Suprapubic skin (tissue), 4 donors: ENCODE measurements around the gene CNOT11. TPM values are rescaled to one million over a fixed set of nuclear protein-coding genes. Genes with fewer than 3 reads are reported as not detected.
"Not testable (repeated sequence)": the region's sequence is repeated elsewhere in the genome, so short reads cannot be mapped to it uniquely, and the experiment has no call there.

ENCODE experiments used
- DNase-seq, 2 donors: peaks; one replicate each; pipeline ENCODE4 v3.0.0-alpha.2; 2019; ENCODE audit warnings: low spot score in 2 of 2
- H3K27ac ChIP-seq: fragments of 200-600 bp; sonication (generic); one replicate; pipeline ENCODE4 v1.5.1; 2019
- H3K27me3 ChIP-seq: fragments of 200-600 bp; sonication (generic); one replicate; pipeline ENCODE4 v1.5.1; 2019
- H3K36me3 ChIP-seq: fragments of 200-600 bp; sonication (generic); one replicate; pipeline ENCODE4 v1.5.1; 2019
- H3K4me1 ChIP-seq: fragments of 200-600 bp; sonication (generic); one replicate; pipeline ENCODE4 v1.5.1; 2019
- H3K4me3 ChIP-seq: fragments of 200-600 bp; sonication (generic); one replicate; pipeline ENCODE4 v1.5.1; 2019; ENCODE audit warnings: mild to moderate bottlenecking
- H3K9me3 ChIP-seq: fragments of 200-600 bp; sonication (generic); one replicate; pipeline ENCODE4 v1.5.1; 2019
- CTCF ChIP-seq, 2 donors: fragments of 200-600 bp in 1 of 2; fragments of 450-650 bp in 1 of 2; sonication (generic) in 1 of 2; IDR thresholded peaks; one replicate each; pipeline ENCODE4 v1.5.1; 2016 to 2019; ENCODE audit warnings: antibody characterized with exemption in 2 of 2, mild to moderate bottlenecking in 1 of 2, moderate library complexity in 1 of 2
- EP300 ChIP-seq: sonication (generic); formaldehyde crosslinking; IDR thresholded peaks from one replicate; pipeline ENCODE4 v1.6.1; 2017; ENCODE audit warnings: antibody characterized with exemption
- POLR2A ChIP-seq, 2 donors: fragments of 450-650 bp; IDR thresholded peaks; one replicate each; pipeline ENCODE4 v1.6.1; 2017; ENCODE audit warnings: antibody characterized with exemption in 2 of 2, mild to moderate bottlenecking in 2 of 2, moderate library complexity in 2 of 2
- POLR2AphosphoS5 ChIP-seq, 3 donors: sonication (generic); formaldehyde crosslinking; IDR thresholded peaks; one replicate each; pipeline ENCODE4 v1.6.1; 2017; ENCODE audit warnings: antibody characterized with exemption in 3 of 3
- WGBS: methylation state at CpG from one replicate; pipeline ENCODE4 v1.1.5; 2018; 5-methylcytosine and 5-hydroxymethylcytosine counted together
- total RNA-seq, 4 donors: library from RNA; depleted of rRNA; stranded (reverse); fragments of >200 nt; gene quantifications; one replicate each; pipeline ENCODE4 v1.1.0, GENCODE V29; 2016

Gene CNOT11
- total RNA-seq, 4 donors from 2014 or later = 24.9 to 32.7 (median 28.6) TPM

GRCh38 chr2:101231937-101232730, 20.6 kb upstream of the CNOT11 start:
- no peak overlapping the region for H3K4me3 ChIP-seq
- WGBS = 89% methylated on average over 6 of the region's 6 CpGs

GRCh38 chr2:101232770-101233169, 19.9 kb upstream of the CNOT11 start:
- no peaks in the 10 kb centered on the region for H3K4me1 ChIP-seq
- no peaks in the 10 kb centered on the region for H3K27me3 ChIP-seq
- no peak overlapping the region for H3K4me3 ChIP-seq
- TF ChIP-seq POLR2A (IDR thresholded peaks at IDR 0.05) (no peak), CTCF (IDR thresholded peaks at IDR 0.05) (no peak), POLR2AphosphoS5 (IDR thresholded peaks at IDR 0.05) (no peak), EP300 (no peak)
- H3K9me3 ChIP-seq = no peaks in the 10 kb centered on the region
- H3K27ac ChIP-seq = no peak overlapping the region
- DNase-seq = no peak
- WGBS = 96% methylated on average over 6 of the region's 6 CpGs
- H3K36me3 ChIP-seq = no peaks in the 10 kb centered on the region

More at GRCh38 chr2:101231937-101232730, 20.6 kb upstream of the CNOT11 start:
- Histone ChIP-seq H3K9me3 (no peaks in the 10 kb centered on the region), H3K4me1 (no peaks in the 10 kb centered on the region), H3K36me3 (no peaks in the 10 kb centered on the region), H3K27ac (no peak overlapping the region), H3K27me3 (no peaks in the 10 kb centered on the region)
- no peak for DNase-seq
- TF ChIP-seq POLR2AphosphoS5 (IDR thresholded peaks at IDR 0.05) = no peak
- no peak for TF ChIP-seq CTCF (IDR thresholded peaks at IDR 0.05)
- no peak for TF ChIP-seq EP300
- no peak for TF ChIP-seq POLR2A (IDR thresholded peaks at IDR 0.05)

DNA sequence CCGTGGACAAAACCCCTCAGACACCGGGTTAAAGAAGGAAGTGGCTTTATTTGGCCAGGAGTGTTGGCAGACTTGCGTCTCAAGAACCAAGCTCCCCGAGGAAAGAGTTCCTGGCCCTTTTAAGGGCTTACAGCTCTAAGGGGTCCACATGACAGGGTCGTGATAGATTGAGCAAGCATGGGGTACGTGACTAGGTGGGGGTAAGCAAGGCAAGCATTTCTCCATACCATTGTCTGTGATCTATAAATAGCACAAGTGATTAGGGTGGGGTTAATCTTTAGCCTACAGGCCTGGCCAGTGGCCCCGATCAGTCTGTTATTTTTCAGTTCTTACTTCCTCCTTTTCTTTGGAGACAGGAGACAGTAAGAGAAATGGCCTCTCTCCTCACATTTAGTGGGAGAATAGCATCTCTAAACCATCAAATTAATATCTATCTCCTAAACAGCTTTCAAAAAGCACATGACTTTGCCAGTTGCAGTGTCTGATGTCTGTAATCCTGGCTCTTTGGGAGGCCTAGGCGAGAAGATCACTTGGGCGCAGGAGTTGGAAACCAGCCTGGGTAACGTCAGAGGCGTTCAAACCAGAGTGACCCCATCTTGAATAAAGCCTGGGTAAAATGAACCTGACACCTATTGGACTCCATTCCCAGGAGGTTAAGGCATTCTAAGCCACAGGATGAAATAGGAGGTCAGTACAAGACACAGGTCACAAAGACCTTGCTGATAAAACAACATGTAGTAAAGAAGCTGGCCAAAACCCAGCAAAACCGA, 18.3 kb upstream of the CNOT11 start:
- no peaks in the 10 kb centered on the region for H3K9me3 ChIP-seq
- no peaks in the 10 kb centered on the region for H3K4me1 ChIP-seq
- DNase-seq = no peak
- 72% methylated on average over 12 of the region's 12 CpGs for WGBS
- no peaks in the 10 kb centered on the region for H3K36me3 ChIP-seq
- TF ChIP-seq CTCF (IDR thresholded peaks at IDR 0.05) = no peak
- TF ChIP-seq POLR2A (IDR thresholded peaks at IDR 0.05) = no peak
- TF ChIP-seq EP300 = no peak
- no peak for TF ChIP-seq POLR2AphosphoS5 (IDR thresholded peaks at IDR 0.05)
- H3K27ac ChIP-seq = no peak overlapping the region
- H3K27me3 ChIP-seq = no peaks in the 10 kb centered on the region
- no peak overlapping the region for H3K4me3 ChIP-seq

DNA sequence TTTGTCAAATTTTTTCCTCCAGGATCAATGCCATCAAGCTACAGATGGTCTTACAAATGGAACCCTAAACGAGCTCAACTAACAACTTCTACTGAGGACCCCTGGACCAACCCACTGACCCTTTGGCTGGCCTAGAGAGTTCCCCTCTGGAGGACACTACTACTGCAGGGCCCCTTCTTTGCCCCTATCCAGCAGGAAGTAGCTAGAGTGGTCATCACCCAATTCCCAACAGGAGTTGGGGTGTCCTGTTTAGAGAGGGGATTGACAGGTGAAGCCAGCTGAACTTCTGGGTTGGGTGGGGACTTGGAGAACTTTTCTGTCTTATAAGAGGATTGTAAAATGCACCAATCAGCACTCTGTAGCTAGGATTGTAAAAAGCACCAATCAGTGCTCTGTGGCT, 16.7 kb upstream of the CNOT11 start:
- 85% methylated on average over 1 of the region's 1 CpG for WGBS
- not testable (repeated sequence) for H3K4me1 ChIP-seq, DNase-seq, H3K36me3 ChIP-seq, H3K4me3 ChIP-seq, H3K27me3 ChIP-seq, H3K9me3 ChIP-seq, H3K27ac ChIP-seq

DNA sequence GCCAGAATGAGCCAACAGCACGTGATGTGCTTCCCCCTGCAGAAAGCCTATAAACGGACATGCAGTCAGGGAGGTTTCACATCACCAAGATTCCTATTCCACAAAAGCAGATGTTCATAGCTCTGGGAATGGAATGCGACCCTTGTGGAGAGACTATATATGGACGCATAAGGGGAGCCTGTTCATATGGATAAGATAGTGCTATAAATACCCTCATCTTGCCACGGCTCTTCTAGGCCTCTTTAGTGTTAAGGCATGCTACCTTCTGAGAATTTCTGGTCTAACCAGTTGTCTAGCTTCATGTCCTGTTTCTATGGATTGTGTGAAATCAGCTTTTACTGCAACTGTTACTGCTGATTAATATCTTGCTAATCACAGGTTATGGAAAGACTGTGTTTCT, 14.7 kb upstream of the CNOT11 start:
- H3K27ac ChIP-seq, H3K4me3 ChIP-seq, H3K9me3 ChIP-seq, DNase-seq, H3K36me3 ChIP-seq, H3K27me3 ChIP-seq, H3K4me1 ChIP-seq: not testable (repeated sequence)
- WGBS = 58% methylated on average over 5 of the region's 5 CpGs

GRCh38 chr2:101238930-101239759, 13.5 kb upstream of the CNOT11 start:
- H3K4me1 ChIP-seq = peaks cover 4% of the 10 kb centered on the region
- no peak overlapping the region for H3K4me3 ChIP-seq
- no peaks in the 10 kb centered on the region for H3K27me3 ChIP-seq
- 84% methylated on average over 12 of the region's 12 CpGs for WGBS
- H3K27ac ChIP-seq = no peak overlapping the region
- no peak for TF ChIP-seq CTCF (IDR thresholded peaks at IDR 0.05)
- TF ChIP-seq POLR2A (IDR thresholded peaks at IDR 0.05) = no peak
- TF ChIP-seq EP300 = no peak
- no peak for TF ChIP-seq POLR2AphosphoS5 (IDR thresholded peaks at IDR 0.05)
- no peak for DNase-seq
- no peaks in the 10 kb centered on the region for H3K9me3 ChIP-seq
- H3K36me3 ChIP-seq = no peaks in the 10 kb centered on the region

DNA sequence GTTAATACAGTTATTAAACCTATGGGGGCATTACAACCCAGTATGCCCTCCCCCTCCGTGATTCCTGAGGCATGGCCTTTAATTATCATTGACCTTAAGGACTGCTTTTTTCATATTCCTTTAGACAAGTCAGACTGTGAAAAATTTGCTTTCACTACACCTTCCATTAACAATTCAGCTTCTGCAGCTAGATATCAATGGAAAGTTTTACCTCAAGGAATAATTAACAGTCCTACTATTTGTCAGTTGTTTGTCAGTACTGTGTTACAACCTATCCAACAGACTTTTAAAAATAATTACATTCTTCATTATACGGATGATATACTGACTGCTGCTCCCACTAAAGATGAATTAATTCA, 12.9 kb upstream of the CNOT11 start:
- not testable (repeated sequence) for H3K27me3 ChIP-seq

More for the DNA sequence above, 12.9 kb upstream of the CNOT11 start:
- H3K4me3 ChIP-seq, H3K27ac ChIP-seq, H3K9me3 ChIP-seq, H3K4me1 ChIP-seq, H3K36me3 ChIP-seq, DNase-seq: not testable (repeated sequence)
- 85% methylated on average over 2 of the region's 2 CpGs for WGBS
